K562 (cell line): ENCODE measurements around the gene ULBP1. TPM values are rescaled to one million over a fixed set of nuclear protein-coding genes. Genes with fewer than 3 reads are reported as not detected.

ENCODE experiments used
- polyA plus RNA-seq, 8 experiments: library from polyadenylated mRNA; depleted of rRNA in 4 of 8; stranded (reverse) in 5 of 8; unstranded in 3 of 8; fragments of >200 nt; fragmentation: Nextera tagmentation in 2 of 8; fragmentation: Illumina TruSeq in 1 of 8; extraction: Ambion mirVana in 2 of 8; extraction: Trizol in 1 of 8; gene quantifications; 2 replicates each; pipeline versions ENCODE4 v1.2.1 to v1.2.3, GENCODE V29; 2011 to 2014; ENCODE audit warnings: inconsistent platforms in 1 of 8, missing spikeins in 1 of 8
- total RNA-seq, 7 experiments: library from RNA; depleted of rRNA in 6 of 7; stranded (reverse); fragments of >200 nt in 6 of 7; fragmentation: Illumina TruSeq in 2 of 7; extraction: Trizol in 2 of 7; gene quantifications; 2 replicates each; pipeline versions ENCODE4 v1.2.1 to v1.2.3, GENCODE V29; 2011 to 2021; ENCODE audit warnings: low replicate concordance in 1 of 7
- TF ChIP-seq, protein P1 (sequence below): fragments of 450-650 bp; IDR thresholded peaks from 2 replicates; pipeline ENCODE4 v1.6.1; 2016; ENCODE audit warnings: mild to moderate bottlenecking, moderate library complexity

ULBP1 gene
- total and polyA plus RNA-seq, 9 of the 15 experiments (the other 6 are each of a cell fraction or from before 2014, with no cell fraction given): 0.33 to 6.0 (median 2.5) TPM

DNA sequence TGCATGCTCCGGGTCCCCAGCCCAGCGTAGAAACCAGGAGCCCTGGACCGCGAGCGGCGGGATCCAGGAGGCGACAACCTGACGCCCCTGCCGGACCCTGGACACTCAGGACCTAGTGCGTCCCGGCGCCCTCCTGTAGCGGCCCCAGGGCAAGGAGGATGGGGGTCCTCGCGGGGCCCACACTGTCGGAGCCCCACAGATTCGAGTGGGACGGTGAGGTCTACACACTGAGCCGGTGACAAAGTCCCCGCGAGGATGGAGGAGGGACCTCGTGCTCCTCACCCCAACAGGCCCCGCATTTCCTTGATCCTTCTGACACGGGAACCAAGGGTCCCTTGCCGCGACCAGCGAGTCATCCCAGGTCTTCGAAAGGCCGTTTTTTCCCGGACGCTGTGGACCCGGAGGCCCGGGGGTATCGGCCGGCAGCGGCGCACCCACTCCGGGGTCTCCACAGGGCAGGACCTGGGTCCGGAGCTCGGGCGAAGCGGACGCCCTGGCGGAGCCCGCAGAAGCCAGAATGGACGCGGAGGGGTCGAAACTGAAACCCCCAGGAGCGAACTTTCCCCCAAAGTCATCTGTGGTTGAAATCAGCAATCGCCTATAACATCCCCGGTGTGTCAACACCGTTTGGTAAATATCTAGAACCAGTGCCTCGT lies 9.3 kb upstream of the ULBP1 start (continued):
- TF ChIP-seq, protein P1, sequence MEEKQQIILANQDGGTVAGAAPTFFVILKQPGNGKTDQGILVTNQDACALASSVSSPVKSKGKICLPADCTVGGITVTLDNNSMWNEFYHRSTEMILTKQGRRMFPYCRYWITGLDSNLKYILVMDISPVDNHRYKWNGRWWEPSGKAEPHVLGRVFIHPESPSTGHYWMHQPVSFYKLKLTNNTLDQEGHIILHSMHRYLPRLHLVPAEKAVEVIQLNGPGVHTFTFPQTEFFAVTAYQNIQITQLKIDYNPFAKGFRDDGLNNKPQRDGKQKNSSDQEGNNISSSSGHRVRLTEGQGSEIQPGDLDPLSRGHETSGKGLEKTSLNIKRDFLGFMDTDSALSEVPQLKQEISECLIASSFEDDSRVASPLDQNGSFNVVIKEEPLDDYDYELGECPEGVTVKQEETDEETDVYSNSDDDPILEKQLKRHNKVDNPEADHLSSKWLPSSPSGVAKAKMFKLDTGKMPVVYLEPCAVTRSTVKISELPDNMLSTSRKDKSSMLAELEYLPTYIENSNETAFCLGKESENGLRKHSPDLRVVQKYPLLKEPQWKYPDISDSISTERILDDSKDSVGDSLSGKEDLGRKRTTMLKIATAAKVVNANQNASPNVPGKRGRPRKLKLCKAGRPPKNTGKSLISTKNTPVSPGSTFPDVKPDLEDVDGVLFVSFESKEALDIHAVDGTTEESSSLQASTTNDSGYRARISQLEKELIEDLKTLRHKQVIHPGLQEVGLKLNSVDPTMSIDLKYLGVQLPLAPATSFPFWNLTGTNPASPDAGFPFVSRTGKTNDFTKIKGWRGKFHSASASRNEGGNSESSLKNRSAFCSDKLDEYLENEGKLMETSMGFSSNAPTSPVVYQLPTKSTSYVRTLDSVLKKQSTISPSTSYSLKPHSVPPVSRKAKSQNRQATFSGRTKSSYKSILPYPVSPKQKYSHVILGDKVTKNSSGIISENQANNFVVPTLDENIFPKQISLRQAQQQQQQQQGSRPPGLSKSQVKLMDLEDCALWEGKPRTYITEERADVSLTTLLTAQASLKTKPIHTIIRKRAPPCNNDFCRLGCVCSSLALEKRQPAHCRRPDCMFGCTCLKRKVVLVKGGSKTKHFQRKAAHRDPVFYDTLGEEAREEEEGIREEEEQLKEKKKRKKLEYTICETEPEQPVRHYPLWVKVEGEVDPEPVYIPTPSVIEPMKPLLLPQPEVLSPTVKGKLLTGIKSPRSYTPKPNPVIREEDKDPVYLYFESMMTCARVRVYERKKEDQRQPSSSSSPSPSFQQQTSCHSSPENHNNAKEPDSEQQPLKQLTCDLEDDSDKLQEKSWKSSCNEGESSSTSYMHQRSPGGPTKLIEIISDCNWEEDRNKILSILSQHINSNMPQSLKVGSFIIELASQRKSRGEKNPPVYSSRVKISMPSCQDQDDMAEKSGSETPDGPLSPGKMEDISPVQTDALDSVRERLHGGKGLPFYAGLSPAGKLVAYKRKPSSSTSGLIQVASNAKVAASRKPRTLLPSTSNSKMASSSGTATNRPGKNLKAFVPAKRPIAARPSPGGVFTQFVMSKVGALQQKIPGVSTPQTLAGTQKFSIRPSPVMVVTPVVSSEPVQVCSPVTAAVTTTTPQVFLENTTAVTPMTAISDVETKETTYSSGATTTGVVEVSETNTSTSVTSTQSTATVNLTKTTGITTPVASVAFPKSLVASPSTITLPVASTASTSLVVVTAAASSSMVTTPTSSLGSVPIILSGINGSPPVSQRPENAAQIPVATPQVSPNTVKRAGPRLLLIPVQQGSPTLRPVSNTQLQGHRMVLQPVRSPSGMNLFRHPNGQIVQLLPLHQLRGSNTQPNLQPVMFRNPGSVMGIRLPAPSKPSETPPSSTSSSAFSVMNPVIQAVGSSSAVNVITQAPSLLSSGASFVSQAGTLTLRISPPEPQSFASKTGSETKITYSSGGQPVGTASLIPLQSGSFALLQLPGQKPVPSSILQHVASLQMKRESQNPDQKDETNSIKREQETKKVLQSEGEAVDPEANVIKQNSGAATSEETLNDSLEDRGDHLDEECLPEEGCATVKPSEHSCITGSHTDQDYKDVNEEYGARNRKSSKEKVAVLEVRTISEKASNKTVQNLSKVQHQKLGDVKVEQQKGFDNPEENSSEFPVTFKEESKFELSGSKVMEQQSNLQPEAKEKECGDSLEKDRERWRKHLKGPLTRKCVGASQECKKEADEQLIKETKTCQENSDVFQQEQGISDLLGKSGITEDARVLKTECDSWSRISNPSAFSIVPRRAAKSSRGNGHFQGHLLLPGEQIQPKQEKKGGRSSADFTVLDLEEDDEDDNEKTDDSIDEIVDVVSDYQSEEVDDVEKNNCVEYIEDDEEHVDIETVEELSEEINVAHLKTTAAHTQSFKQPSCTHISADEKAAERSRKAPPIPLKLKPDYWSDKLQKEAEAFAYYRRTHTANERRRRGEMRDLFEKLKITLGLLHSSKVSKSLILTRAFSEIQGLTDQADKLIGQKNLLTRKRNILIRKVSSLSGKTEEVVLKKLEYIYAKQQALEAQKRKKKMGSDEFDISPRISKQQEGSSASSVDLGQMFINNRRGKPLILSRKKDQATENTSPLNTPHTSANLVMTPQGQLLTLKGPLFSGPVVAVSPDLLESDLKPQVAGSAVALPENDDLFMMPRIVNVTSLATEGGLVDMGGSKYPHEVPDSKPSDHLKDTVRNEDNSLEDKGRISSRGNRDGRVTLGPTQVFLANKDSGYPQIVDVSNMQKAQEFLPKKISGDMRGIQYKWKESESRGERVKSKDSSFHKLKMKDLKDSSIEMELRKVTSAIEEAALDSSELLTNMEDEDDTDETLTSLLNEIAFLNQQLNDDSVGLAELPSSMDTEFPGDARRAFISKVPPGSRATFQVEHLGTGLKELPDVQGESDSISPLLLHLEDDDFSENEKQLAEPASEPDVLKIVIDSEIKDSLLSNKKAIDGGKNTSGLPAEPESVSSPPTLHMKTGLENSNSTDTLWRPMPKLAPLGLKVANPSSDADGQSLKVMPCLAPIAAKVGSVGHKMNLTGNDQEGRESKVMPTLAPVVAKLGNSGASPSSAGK: 0 out of 2 replicates have a peak, but pooled peaks have one; percentile 3
